HG03442 (cell line): Measurements from ENCODE around the gene IGFLR1.
"Not testable (repeated sequence)": the region's sequence is repeated elsewhere in the genome, so short reads cannot be mapped to it uniquely, and the experiment has no call there.

Experiments
- ATAC-seq: cut with Tn5 transposase; IDR thresholded peaks from one replicate; pipeline ENCODE4 v1.9.1; 2021; ENCODE audit warnings: mild to moderate bottlenecking, moderate library complexity; ENCODE audit not compliant: unreplicated experiment

Gene IGFLR1

DNA sequence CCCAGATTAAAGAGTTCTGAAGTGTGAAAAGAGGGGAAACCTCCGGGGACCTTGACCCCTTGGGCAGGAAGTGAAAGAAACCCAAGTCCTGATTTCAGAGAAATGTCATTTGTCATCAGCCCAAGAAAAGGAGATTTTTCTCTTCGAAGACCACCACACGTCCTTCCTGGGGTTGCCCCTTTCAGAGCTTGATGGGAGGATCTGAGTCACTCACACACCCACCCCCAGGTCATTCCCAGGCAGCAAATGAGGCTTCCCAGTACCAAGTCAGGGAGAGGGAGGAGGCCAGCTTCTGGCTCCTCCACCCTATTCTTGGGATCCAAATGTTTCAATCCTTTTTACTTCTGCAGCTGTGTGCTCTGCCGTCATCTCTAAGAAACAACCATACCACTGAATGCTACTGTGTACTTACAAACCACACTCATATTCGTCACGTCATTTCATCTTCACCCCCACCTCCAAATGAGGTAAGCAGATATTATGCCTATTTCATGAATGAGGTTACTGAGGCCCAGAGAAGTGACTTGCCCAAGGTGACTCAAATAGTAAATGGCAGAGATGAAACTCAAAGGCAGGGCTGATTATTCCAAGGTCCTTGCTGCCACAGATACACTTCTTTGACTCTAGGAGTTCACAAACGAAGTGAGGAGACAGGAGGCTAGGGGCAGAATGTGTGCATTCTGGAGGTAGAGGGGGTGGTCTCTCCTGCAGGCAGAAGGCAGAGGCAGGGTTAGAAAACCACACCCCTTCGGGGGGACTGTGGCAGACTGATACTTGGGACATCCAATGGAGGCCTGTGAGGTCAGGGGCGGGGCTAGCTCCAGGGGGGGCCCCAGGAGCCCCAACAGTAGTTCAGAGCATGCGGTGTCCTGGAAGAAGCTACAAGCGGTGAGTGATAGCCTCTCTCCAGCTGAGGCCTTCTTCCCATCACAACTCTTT, 29.4 kb downstream of the IGFLR1 start:
- ATAC-seq, result no peak

DNA sequence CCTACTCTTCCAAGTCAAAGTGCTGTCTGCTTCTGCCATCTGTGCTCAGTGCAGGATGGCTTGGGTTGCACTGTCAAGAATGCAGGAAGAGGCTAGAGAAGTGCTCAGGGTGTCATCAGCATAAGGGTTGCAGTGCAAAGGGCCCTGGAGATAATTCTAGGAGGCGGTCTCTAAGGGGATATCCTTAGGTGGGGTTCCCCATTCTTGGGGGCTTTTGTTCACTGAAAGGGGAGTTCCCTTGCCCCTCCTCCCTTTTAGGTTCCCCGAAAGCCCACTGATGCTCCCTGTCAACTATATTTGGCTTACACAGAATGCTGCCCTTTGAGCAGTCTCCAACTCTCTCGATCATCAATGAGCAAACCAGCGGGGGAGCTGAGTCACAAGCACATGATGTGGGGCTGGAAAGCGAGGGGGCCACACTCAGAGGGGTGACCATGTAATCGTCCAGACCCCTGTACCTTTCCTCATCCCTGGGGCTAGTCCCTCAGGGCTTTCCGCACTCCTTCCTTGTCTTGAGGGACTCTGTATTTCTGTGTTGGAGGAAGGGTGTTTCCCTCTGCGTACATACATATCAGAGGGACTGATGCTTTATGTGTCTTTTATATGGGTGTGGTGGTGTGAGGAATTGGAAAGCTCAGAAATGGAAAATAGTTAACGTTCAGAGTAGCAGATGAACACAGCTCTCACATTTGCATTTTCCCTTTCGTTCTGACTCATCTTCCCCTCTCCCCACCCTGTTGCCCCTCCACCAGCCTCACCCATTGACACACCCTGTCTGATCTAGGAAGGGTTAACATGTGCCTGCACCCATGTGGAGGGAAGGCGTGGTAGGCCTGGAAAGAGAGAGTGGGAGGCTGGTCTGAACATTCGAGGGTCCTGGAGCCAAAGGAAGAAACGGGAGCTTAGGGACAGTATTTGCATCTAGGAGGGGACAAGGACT, 31.2 kb downstream of the IGFLR1 start:
- ATAC-seq, result peak; percentile 29

- ATAC-seq, result no peak
These were observed 33.9 kb downstream of the IGFLR1 start for GRCh38 chr19:35708391-35708790.

GRCh38 chr19:35704218-35704617, 38.0 kb downstream of the IGFLR1 start, which contains the start of gene ZBTB32:
TSS of gene ZBTB32 (plus strand) at chr19:35704558. CDS start at chr19:35714627, 10,069 bp downstream.
- no peak for ATAC-seq

- no peak for ATAC-seq
These were observed 38.9 kb downstream of the IGFLR1 start for GRCh38 chr19:35703343-35703742.

DNA sequence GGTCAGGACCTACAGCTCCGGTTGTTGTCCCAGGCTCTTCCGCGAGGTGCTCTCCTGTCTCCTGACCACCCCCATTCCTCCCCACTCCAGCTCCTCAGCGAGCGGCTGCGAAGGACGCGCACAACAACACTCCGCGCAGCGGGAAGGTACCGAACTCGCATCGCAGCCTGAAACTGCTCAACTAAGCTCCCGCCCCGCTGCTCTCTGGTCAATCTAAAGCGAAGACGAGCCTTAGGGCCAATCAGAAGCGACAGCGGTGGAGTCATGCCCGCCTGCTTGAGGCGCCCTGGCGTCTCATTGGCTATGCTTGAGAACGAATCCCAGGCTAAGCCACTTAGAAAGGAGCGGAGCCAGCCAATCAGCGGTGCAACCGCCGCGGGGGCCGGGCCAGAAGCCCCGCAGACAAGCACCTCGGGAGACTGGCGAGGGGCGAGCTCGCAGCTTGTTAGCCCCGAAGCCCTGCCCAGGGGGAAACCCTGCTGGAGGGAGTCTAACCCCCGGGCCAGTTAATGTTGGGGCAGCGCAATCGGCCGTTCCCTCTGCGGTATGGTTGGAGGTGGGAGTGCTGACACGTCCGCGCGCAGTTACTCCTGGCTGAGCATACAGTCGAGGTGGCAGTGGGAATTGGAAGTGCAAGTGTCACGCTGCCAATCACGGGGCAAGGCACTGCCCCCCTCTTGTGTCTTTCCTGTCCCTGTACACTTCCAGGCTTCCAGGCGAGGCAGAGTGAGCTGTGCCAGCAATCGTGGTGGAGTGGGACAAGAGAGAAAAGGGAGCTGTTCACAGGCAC, 39.8 kb downstream of the IGFLR1 start:
- ATAC-seq, result peak; percentile 90

GRCh38 chr19:35696835-35697234, 45.4 kb downstream of the IGFLR1 start:
- ATAC-seq, result peak; percentile 50

GRCh38 chr19:35695895-35696422, 46.3 kb downstream of the IGFLR1 start:
- no peak for ATAC-seq

DNA sequence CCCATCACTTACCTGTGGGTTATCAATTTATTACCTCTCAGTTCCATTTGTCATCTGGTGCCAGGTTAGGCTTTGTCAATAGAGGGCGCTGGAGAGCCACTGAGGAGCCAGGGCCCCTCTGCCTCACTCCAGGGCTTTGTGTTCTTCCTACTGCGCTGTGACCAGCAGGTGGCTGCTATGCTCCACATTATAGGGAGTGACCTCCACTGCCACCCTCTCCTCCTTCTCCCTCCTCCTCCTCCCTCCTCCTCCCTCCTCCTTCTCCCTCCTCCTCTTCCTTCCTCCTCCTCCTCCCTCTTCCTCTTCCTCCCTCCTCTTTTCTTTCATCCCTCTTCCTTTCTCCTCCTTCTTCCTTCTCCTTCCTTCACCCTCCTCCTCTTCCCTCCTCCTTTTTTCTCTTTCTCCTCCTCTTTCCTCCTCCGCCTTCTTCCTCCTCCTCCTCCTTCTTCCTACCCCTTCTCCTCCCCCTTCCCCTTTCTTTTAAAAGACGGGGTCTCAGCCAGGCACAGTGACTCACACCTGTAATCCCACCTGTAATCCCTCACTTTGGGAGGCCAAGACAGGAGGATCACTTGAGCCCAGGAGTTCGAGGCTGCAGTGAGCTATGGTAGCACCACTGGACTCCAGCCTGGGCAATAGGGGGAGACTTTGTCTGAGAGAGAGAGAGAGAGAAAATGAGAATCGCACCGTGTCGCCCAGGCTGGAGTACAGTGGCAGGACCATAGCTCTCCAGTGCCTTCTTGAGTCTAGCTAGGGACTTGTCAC, 48.2 kb downstream of the IGFLR1 start:
- ATAC-seq, result peak; percentile 75

DNA sequence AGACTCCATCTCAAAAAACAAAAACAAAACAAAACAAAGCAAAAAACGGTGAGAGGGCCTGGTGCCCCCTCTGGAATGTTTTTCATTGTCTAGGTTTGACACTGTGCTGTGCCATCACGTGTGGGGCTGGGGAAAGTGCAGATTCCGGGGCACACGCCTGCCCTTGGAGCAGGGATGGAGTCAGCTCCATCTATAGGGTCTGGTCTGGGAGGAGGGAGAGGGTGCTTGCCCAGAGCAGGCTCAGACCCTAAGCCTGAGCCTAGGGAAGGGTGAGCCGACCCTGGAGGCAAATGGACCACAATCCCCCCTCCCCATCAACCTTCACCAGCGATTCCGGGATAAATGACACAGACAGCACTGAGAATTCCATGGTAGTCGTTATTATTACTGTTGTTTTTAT, 48.8 kb downstream of the IGFLR1 start:
- ATAC-seq, result no peak

- no peak for ATAC-seq
These were observed 50.2 kb downstream of the IGFLR1 start for GRCh38 chr19:35692010-35692409.

DNA sequence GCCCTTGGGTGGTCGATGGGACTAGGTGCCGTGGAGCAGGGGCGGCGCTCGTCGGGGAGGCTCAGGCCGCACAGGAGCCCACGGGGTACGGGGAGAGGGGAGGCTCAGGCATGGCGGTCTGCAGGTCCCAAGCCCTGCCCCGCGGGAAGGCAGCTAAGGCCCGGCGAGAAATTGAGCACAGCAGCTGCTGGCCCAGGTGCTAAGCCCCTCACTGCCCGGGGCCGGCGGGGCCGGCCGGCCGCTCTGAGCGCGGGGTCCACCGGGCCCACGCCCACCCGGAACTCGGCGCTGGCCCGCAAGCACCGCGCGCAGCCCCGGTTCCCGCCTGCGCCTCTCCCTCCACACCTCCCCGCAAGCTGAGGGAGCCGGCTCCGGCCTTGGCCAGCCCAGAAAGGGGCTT, 51.1 kb downstream of the IGFLR1 start:
- ATAC-seq, result not testable (repeated sequence)

DNA sequence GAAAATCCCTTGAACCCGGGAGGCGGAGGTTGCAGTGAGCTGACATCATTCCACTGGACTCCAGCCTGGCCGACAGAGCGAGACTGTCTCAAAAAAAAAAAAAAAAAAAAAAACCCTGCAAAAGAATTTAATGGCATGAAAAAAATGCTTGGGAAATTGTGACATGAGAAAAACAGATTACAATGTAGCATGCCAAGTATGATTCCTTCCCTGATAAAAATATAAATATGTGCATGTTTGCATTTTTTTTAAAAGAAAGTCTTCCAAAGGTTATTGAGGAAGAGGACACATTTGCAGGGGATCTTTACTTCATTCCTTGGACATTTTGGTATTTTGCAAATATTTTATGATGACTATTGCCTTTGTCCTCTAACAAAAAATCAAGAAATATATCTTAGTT, 52.4 kb downstream of the IGFLR1 start:
- ATAC-seq, result no peak
